ENCODE measurements around the gene TBC1D17.

GRCh38 chr19:49881186-49881585 lies 3.7 kb downstream of the TBC1D17 start:
- TF ChIP-seq CTCF (IDR thresholded peaks at IDR 0.05; ENCODE audit: low read depth, low read length, poor library complexity, severe bottlenecking) (no peak), EZH2phosphoT487 (IDR thresholded peaks at IDR 0.05; ENCODE audit: borderline replicate concordance, low read length) (no peak)
